Suprapubic skin (tissue), 4 donors: ENCODE measurements around the gene ARHGAP42. TPM values are rescaled to one million over a fixed set of nuclear protein-coding genes. Genes with fewer than 3 reads are reported as not detected.

ENCODE experiments used
- DNase-seq, 2 donors: peaks; one replicate each; pipeline ENCODE4 v3.0.0-alpha.2; 2019; ENCODE audit warnings: low spot score in 2 of 2
- H3K27ac ChIP-seq: fragments of 200-600 bp; sonication (generic); one replicate; pipeline ENCODE4 v1.5.1; 2019
- H3K27me3 ChIP-seq: fragments of 200-600 bp; sonication (generic); one replicate; pipeline ENCODE4 v1.5.1; 2019
- H3K36me3 ChIP-seq: fragments of 200-600 bp; sonication (generic); one replicate; pipeline ENCODE4 v1.5.1; 2019
- H3K4me1 ChIP-seq: fragments of 200-600 bp; sonication (generic); one replicate; pipeline ENCODE4 v1.5.1; 2019
- H3K4me3 ChIP-seq: fragments of 200-600 bp; sonication (generic); one replicate; pipeline ENCODE4 v1.5.1; 2019; ENCODE audit warnings: mild to moderate bottlenecking
- H3K9me3 ChIP-seq: fragments of 200-600 bp; sonication (generic); one replicate; pipeline ENCODE4 v1.5.1; 2019
- CTCF ChIP-seq, 2 donors: fragments of 200-600 bp in 1 of 2; fragments of 450-650 bp in 1 of 2; sonication (generic) in 1 of 2; IDR thresholded peaks; one replicate each; pipeline ENCODE4 v1.5.1; 2016 to 2019; ENCODE audit warnings: antibody characterized with exemption in 2 of 2, mild to moderate bottlenecking in 1 of 2, moderate library complexity in 1 of 2
- EP300 ChIP-seq: sonication (generic); formaldehyde crosslinking; IDR thresholded peaks from one replicate; pipeline ENCODE4 v1.6.1; 2017; ENCODE audit warnings: antibody characterized with exemption
- POLR2A ChIP-seq, 2 donors: fragments of 450-650 bp; IDR thresholded peaks; one replicate each; pipeline ENCODE4 v1.6.1; 2017; ENCODE audit warnings: antibody characterized with exemption in 2 of 2, mild to moderate bottlenecking in 2 of 2, moderate library complexity in 2 of 2
- POLR2AphosphoS5 ChIP-seq, 3 donors: sonication (generic); formaldehyde crosslinking; IDR thresholded peaks; one replicate each; pipeline ENCODE4 v1.6.1; 2017; ENCODE audit warnings: antibody characterized with exemption in 3 of 3
- WGBS: methylation state at CpG from one replicate; pipeline ENCODE4 v1.1.5; 2018; 5-methylcytosine and 5-hydroxymethylcytosine counted together
- total RNA-seq, 4 donors: library from RNA; depleted of rRNA; stranded (reverse); fragments of >200 nt; gene quantifications; one replicate each; pipeline ENCODE4 v1.1.0, GENCODE V29; 2016

The ARHGAP42 gene
- total RNA-seq, 4 donors from 2014 or later = 12.4 to 18.4 (median 14.4) TPM

- H3K4me1 ChIP-seq = peaks cover 4% of the 10 kb centered on the region
- H3K36me3 ChIP-seq = no peaks in the 10 kb centered on the region
- H3K27ac ChIP-seq = no peak overlapping the region
- no peak for TF ChIP-seq POLR2A (IDR thresholded peaks at IDR 0.05)
- no peak for TF ChIP-seq CTCF (IDR thresholded peaks at IDR 0.05)
- no peak for TF ChIP-seq POLR2AphosphoS5 (IDR thresholded peaks at IDR 0.05)
- TF ChIP-seq EP300 = no peak
- H3K27me3 ChIP-seq = no peaks in the 10 kb centered on the region
- no peaks in the 10 kb centered on the region for H3K9me3 ChIP-seq
- H3K4me3 ChIP-seq = no peak overlapping the region
- no peak for DNase-seq
Observed at GRCh38 chr11:100732949-100733348, 45.9 kb downstream of the ARHGAP42 start.

- no peak overlapping the region for H3K4me3 ChIP-seq
- no peak for DNase-seq
- H3K27ac ChIP-seq = no peak overlapping the region
- no peaks in the 10 kb centered on the region for H3K36me3 ChIP-seq
- H3K27me3 ChIP-seq = no peaks in the 10 kb centered on the region
- TF ChIP-seq CTCF (IDR thresholded peaks at IDR 0.05) (no peak), POLR2A (IDR thresholded peaks at IDR 0.05) (no peak), EP300 (no peak), POLR2AphosphoS5 (IDR thresholded peaks at IDR 0.05) (no peak)
- 86% methylated on average over 1 of the region's 1 CpG for WGBS
- H3K4me1 ChIP-seq = peaks cover 10% of the 10 kb centered on the region
- H3K9me3 ChIP-seq = no peaks in the 10 kb centered on the region
Observed at GRCh38 chr11:100734743-100735527, 47.8 kb downstream of the ARHGAP42 start.

DNA sequence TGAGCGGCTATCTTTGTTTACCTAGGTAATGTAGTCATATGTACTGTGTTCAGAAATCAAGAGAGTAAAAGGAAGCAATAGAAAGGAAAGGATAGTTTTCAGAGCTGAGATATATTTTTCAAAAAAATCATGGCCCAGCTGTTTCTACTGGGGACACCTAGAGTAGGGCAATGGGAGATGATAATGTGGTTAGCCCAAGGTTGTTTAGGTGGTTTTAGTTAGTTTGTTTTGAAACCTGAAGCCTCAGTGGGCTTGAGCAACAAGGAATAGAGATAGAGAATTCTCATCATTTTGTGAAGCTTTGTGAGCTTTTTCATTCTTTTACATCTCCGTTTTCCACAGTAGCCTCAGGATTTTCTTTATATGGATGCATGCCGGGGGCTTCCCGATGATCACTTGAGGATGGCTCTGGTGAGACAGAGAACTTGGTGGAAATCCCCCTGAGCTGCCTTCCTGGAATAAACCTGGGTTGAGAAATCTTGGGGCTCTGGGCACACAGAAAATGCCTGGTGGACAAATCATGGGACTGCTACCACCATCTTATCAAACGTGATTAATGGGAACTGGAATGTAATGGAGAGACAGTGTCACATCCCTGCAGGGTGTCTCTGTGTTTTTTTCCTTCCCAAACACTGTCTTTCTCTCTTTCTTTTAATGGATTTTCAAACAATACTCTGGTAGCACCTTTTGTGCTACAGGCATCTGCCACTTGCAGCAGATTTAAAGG is 49.0 kb downstream of the ARHGAP42 start:
- Histone ChIP-seq H3K9me3 (no peaks in the 10 kb centered on the region), H3K36me3 (no peaks in the 10 kb centered on the region), H3K4me3 (no peak overlapping the region), H3K27me3 (no peaks in the 10 kb centered on the region), H3K27ac (no peak overlapping the region), H3K4me1 (peaks cover 15% of the 10 kb centered on the region)
- WGBS = 72% methylated on average over 5 of the region's 5 CpGs
- no peak for DNase-seq
- TF ChIP-seq POLR2AphosphoS5 (IDR thresholded peaks at IDR 0.05) (no peak), EP300 (no peak), POLR2A (IDR thresholded peaks at IDR 0.05) (no peak), CTCF (IDR thresholded peaks at IDR 0.05) (no peak)

GRCh38 chr11:100738701-100739270 is 51.7 kb downstream of the ARHGAP42 start:
- peaks cover 16% of the 10 kb centered on the region for H3K4me1 ChIP-seq
- H3K4me3 ChIP-seq = no peak overlapping the region
- no peaks in the 10 kb centered on the region for H3K9me3 ChIP-seq
- no peak overlapping the region for H3K27ac ChIP-seq
- TF ChIP-seq POLR2AphosphoS5 (IDR thresholded peaks at IDR 0.05) = no peak
- no peak for TF ChIP-seq CTCF (IDR thresholded peaks at IDR 0.05)
- TF ChIP-seq POLR2A (IDR thresholded peaks at IDR 0.05) = no peak
- no peak for TF ChIP-seq EP300
- no peaks in the 10 kb centered on the region for H3K27me3 ChIP-seq
- WGBS = 43% methylated on average over 2 of the region's 2 CpGs
- no peaks in the 10 kb centered on the region for H3K36me3 ChIP-seq
- no peak for DNase-seq

- 81% methylated on average over 3 of the region's 3 CpGs for WGBS
- H3K9me3 ChIP-seq = no peaks in the 10 kb centered on the region
- peaks cover 16% of the 10 kb centered on the region for H3K4me1 ChIP-seq
- H3K27me3 ChIP-seq = no peaks in the 10 kb centered on the region
- no peaks in the 10 kb centered on the region for H3K36me3 ChIP-seq
- no peak overlapping the region for H3K4me3 ChIP-seq
- H3K27ac ChIP-seq = no peak overlapping the region
- TF ChIP-seq CTCF (IDR thresholded peaks at IDR 0.05) (no peak), EP300 (no peak), POLR2A (IDR thresholded peaks at IDR 0.05) (no peak), POLR2AphosphoS5 (IDR thresholded peaks at IDR 0.05) (no peak)
- DNase-seq = no peak
Observed at GRCh38 chr11:100739666-100740065, 52.6 kb downstream of the ARHGAP42 start.
